SHP77 (cell line): ENCODE results near the gene IP6K2.

Source experiments
- DNase-seq, 2 experiments: peaks; one replicate each; lab custom pipeline; 2025; lab: John Stamatoyannopoulos, UW

The IP6K2 gene

DNA sequence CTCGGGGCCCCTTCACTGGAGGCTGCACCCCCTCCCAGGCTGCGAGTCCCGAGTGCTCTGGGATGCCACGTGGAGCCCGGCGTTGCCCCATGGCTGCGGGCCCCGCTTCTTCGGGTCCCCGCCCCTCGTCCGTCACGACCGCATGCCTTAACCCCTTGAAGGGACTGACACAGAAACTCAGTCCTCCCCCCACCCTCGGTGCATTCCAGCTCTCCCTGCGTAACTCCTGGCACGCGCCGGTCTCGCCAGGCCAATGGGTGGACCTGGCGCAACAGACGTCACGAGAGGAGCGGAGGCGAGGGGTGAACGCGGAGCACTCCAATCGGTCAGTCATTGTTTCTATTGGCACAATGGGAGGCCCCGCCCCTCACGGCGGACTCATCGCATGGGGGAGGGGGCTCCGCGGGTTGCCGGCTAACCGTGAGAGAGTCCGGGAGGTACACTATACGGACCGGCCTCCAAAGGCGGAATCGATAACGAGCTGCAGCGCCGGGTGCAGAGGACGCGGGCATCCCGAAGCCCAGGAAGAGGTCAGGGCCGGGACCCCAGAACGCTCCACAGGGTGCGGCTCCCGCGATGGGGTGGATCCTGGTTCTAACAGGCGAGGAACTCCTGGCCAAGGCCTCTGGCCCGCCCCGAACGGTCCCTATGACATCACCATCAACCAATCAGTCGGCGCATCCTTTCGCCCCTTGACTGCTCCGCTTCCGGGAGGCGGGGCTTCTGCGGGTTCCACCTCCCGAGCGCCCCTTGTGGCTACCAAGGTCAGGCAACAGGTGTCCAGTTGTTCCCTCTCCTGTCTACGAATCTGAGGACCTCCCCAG is 53.3 kb downstream of the IP6K2 start:
- DNase-seq: peak; percentile 98

DNA sequence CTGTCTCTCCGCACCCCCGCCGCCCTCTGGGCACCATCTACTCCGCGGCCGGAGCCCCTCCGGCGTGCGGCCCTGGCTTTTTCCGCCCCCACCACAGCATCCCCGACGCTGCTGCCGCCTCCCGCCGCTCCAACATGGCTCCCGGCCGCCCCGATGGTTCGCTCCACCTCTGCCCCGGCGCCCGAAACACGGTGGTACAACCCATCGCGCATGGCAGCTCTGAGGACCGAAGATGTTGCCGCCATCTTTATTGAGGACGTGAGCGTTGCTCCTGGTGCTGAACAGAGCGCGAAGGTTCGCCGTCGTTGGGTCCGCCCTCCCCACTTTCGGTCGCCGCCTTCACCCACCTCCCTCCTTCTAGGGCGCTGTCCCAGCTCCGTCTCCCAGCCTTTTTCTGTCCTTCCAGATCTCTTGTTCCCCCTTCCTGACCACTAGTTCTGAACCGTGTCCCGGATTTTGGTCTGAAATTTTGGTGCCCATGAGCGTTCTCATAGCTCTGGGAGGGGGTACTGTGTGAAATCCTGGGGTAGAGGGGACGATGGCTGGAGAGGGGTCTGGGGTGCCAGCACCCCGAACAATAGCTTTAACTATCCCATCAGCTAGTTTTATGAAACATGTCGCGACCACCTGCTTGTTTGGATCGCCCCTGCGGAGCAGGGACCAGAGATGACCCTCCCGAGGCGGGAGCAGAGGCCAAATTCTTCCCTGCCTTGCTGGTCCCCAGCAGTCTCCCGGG is 54.1 kb downstream of the IP6K2 start, which contains the start of gene CELSR3:
Gene CELSR3 (minus strand): TSS at position 134 of the 736 bp plus-strand sequence. CDS start 252 bp downstream, outside the sequence.
- peak; percentile 64 to 76 for DNase-seq

DNA sequence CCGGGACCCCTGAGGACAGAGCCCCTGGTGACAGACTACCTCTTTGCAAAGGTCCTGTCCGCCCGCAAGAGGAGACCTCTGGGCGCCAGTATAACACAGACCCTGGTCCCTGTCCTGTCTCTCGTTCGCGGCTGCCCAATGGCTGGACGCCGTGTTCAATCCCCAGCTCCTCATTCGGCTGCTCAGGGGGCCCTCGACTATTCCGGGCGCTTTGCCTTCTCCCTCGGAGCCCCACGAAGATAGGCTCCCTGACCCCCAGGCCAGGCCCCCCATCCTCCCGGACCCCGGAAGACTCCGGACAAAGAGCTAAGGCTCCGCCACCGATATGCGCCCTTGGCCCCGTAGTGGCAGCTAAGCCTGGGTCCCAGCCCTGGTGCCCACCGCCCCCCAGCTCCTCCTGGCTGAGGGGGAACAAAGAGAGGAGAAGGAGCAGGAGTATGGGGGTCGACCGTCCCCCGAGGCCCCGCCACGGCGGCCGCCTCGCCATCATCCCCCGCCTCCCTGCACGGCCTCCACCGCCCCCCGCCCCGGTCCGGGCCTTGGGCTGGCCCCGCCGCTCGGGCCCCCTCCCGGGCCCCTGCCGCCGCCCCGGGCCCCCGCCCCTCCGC is 54.8 kb downstream of the IP6K2 start:
- no peak for DNase-seq

DNA sequence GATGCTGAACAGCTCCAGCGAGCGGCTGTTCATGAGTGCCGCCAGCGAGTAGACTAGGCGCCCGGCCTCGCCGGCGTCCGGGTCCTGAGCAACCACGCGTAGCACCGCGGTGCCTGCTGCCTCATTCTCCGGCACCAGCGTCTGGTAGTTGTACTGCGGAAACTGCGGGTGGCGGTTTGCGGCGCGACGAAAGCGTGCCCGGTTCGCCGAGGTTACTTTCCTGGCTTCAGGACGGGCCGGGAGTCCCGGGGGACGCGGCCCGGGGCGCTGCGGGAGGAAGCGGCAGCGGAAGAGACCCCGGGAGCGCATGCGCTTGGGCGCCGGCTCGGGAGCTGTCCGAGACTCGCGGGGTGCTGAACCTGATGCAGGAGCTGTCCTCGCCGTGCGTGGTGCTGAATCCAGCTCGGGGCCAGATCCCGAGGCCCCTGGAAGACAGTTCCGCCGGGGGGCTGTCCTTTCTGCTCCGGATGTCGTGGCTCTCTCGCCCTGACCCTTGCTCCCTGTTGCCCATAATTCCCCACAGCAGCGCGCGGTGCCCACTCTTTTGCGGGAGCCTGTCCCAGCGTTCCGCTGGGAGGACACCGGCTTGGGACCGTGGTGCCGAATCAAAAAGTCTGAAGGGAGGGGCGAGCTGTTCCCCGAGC is 55.4 kb downstream of the IP6K2 start:
- DNase-seq: no peak

DNA sequence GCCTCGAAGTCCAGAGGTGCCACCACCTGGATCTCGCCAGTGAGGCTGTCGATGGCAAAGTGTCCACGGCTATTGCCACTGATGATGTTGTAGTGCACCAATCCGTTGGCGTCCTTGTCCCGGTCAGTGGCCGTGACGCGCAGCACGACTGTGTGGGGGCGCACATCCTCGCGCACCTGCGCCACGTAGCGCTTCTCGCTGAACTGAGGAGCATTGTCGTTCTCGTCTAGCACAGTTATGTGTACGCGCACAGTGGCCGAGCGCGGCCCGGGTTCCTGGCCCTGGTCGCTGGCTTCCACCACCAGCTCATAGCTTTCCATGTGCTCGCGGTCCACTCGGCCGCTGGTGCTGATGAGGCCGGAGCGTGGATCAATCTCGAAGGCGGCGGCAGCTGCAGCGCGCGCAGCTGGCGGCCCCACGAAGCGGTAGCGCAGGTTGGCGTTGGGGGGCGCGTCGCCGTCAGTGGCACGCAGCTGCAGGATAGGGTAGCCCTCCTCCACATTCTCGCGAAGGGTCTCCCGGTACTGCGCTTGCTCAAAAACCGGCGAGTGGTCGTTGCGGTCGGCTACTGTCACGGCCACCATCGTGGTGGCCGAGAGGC is 56.1 kb downstream of the IP6K2 start:
- DNase-seq: no peak

DNA sequence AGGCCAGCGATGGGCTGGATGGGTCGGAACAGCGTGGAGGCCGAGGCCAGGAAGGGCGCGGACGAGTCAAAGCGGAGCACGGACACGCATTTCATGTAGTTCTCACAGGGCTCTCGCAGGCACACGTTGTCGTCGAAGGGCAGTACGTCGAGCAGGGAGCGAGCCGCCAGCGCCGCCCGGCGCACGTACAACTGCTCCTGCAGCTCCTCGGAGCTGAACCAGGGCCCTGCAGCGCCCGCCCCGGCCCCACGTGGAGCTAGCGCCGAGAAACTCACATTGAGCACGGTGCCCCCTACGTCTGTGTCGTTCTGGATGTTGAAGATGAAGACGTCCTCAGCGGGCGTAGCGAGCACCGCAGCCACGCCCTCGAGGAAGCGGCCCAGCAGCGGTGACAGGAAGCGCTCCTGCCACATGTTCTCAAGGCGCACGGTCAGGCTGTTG is 60.2 kb downstream of the IP6K2 start:
- DNase-seq: no peak

DNA sequence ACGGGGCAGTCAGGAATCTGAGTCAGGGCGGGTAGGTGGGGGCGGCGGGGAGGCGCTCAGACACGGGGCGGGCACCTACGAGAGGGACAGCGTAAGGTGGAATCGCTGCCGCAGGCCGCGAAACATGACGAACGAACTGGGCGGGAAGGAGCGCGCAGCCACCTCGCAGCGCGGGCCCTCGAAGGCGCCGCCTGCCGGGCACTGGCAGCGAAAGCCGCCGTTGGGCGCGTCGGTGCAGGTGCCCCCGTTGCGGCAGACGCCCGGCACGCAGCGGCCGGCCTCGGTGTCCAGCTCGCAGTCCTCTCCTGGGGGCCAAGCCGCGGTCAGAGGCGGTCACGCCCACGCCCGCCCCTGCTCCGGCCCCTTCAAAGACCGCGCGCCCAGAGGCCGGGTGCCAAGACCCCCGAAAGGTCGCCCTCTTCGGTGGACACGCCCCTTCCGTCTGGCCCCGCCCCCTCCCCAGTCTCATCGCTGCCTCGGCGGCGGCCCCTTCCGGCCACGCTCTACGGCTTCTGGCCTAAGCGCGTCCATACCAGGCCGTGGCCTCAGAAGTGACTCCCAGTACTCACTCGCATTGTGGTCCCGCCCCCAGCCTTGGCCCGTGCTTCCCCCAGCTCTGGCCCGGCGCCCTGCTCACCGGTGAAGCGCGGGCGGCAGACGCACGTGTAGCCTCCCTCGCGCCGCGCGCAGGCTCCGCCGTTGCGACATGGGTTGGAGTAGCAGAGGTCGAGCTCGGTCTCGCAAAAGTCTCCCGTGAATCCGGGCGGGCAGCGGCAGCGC is 60.8 kb downstream of the IP6K2 start:
- DNase-seq: no peak

DNA sequence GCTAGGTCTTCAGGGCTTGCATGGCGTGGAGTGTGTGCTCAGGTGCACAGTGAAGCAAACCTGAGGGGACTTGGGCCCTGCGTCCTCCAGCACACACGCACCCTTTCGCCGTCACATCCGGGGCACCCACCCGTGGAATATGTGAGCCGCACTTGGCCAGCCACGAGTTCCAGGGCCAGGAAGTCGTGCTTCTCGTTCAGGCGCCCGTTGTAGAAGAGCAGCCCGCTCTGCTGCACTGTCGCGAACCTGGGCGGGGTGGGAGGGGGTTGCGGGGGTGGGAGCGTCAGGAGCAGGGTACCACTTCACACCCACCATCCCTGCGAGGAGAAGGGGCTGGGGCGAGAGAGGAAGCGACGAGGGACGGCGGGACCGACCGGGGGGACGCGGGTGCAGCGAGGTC is 61.4 kb downstream of the IP6K2 start:
- no peak for DNase-seq

DNA sequence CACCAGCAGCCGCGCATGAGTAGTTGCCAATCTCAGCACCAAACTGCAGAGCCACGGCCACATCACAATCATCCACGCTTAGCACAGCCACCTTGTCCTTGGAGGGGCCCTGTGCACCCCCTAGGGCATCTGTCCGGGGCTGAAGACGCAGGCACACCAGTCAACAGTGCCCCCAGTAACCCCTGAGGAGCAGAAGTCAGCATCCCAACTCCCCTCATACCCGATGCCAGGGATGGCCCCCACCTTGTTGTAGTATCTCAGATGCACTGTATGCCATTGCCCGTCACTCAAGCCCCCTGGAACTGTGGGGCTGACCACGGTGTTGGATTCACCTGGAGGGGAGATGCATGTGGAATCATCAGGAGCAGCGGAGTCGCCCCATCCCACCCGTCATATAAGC is 62.0 kb downstream of the IP6K2 start:
- no peak for DNase-seq

DNA sequence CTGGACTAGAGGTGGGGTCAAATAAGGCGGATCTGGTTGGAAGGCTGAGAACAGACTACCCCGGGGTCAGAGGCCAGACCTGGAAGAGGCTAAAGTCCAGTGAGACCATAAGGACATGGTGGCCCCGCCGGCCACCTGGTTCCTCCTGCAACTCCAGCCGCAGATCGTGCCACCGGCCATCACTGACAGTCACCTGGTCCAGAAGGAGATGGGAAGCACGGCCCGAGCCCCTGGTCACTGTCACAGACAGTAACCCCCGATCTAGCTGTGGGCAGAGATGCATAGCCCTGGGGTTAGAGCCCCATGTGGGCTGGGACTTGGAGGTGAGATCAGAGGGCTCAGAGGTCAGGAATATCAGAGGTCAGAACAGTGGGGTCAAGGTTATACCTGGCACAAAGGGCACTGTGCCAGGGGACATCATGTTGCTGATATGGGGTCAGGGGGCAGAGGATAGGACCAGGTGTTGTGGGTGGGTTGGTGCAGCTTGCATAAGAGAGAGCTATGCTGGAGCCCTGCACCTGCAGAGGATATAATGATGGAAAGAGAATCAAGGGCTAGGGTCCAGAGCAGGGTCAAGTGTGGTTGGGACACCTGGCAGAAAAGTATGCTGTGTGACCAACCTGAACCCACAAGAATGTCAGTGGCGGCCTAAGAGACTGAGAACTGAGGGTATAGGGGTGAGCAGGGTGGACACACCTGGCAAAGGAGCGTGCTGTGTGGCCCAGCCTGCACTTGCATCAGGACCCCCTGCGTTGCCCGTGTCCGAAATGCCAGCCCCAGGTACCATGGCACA is 63.9 kb downstream of the IP6K2 start:
- no peak for DNase-seq

DNA sequence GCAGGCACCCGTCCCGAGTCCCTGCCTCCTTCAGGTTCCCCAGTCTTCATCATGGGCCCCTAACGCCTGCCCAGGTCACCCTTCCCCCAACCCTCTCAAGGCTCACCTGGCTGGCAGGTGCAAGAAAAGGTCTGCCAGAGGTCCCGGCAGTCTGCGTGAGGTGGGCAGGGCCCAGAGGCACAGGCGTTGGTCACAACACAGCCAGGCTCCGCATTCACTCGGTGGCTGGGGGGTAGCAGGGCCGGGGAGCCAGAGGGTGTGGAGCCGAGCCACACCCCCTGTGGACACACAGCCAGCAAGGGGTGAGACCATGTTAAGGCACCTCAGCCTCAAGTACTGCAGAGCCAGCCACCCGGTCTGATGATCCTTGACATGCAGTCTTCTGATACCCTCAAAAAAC is 65.2 kb downstream of the IP6K2 start:
- DNase-seq: no peak

DNA sequence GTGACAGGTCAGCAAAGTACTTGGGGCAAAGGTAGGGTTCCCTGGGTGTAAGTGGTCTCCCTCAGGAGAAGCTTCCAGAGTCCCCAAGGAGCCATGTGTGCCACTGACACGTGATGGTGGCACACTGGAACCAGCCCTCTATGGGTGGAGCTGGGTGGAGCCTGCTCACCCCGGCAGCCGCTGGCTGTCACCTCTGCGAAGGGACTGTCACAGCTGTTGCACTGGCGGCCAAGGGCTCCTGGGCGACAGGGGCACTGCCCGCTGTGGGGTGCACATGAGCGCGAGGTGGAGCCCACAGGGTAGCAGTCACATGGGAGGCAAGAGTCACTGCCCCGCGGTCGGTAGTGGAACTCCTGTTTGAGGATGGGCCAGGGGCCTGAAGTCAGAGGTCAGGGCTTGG is 66.3 kb downstream of the IP6K2 start:
- DNase-seq: no peak

DNA sequence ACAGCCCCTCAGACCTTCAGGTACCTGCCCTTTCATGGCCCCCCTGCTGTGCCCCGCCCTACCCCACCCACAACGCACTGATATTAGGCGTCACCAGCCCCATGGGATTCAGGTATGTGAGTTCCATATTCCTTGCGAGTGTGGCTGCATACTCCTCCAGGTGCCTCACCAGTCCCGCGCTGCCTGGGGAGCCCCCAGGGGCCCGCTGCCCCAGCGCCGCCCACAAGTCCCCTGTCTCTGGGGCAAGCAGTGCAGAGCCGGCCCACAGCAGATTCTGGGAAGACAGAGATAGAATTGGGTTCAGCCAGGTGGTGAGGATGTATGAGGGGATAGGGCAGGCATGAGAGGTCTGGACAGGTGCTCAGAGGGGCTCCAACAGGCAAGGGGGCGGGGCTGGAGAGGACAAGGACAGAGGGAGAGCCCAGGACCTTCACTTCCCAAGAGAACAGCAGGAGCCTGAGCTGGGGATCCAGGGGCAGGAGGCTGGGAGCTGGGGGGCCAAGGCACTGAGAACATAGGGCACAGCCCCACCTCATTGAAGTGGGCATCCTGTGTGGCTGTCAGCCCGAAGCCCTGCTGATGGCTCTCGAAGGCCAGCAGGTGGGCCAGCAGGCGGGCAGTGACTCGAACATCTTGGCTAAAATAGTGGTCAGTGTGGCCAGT is 68.7 kb downstream of the IP6K2 start:
- DNase-seq: no peak

DNA sequence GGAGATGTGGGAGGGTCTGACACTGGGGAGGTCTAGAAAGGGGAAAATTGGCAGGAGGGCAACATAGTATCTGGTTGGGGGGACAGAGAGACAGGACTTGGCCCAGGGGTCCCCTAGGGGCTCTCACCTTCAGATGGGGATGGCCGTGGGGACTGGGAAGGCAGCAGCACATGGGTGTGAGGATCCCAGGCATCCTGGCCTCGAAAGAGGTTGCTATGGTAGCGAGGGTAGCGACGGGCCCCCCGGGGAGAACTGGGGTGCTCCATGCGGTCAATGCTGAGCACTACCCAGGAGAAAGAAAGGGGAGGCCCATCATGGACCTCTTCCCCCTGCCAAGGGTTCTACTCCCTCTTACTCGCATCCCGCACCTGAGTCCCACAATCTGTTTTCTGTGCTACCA is 69.3 kb downstream of the IP6K2 start:
- DNase-seq: no peak

DNA sequence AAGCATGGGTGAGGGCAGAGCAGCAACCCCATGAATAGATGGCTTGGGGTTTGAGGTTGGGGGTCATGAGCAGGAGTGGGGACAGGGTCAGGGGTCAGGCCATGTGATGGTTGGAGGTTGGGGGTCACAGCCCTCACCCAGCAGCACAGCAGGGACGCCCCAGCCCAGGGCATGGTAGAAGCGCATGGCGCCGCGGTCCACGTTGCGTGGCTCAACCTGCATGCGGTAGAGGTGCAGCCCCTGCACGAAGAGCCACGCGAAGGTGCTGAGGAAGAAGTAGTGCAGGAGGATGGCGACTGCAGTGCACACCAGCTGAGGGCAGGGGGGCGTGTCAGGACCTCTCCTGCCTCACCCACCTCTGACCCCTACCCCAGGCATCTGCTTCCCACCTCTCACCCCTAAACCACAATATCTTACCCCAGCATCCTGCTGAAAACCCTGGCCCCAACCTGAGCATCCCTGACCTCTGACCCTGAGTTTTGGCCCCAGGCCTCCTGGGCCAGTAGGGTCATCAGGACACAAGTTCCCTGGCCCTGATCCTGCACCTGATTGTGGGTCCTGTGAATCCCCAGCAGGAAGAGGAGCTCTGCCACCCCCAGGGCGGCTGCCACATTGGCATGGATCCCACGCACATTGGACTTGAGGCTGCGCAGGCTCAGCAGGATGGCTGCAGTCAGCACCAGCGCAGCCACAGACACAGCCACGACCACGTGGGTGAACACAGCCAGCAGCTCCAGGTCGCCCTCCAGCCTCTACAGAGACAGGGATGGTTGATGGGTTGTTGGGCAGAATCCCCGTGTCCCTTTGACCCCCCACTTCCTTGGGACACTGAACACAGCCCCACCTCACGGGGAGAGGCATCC is 71.9 kb downstream of the IP6K2 start:
- no peak for DNase-seq

DNA sequence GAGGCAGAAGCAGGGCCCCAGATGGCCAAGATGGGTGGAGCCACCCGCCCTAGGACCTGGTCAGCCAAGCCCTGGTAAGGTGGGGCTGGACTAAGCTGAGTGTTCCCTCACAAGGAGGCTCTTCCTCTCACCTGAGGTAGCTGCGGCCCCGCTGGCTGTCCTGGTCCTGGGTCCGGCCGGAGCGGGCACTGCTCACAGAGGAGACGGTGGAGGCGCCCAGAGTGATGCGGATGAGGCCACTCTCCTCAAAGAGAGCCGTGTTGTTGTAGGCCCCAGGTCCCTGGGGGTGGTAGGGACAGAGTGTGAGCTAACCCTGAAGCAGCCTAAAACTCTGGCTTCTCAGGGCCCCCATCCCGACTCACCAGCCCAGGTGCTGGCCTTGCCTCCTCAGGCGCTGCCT is 74.4 kb downstream of the IP6K2 start:
- no peak for DNase-seq

DNA sequence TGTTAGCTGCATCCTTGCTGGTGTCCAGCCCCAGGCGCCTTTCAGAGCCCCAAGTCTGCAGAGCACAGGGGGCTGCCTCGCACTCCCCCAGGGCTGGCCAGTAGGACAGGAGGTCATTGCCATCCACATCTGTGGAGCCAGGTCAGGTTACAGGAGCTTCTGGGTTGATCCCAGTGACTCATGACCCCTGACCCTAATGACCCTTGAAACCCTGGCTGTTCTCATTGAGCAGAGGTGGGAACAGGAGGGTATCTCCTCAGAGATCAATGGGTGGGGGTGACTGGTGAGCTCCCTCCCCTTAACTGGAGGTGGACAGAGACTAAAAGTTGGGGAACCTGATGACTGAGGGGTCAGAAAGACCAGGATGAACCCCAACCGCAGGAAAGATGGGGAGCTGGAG is 75.6 kb downstream of the IP6K2 start:
- DNase-seq: no peak

DNA sequence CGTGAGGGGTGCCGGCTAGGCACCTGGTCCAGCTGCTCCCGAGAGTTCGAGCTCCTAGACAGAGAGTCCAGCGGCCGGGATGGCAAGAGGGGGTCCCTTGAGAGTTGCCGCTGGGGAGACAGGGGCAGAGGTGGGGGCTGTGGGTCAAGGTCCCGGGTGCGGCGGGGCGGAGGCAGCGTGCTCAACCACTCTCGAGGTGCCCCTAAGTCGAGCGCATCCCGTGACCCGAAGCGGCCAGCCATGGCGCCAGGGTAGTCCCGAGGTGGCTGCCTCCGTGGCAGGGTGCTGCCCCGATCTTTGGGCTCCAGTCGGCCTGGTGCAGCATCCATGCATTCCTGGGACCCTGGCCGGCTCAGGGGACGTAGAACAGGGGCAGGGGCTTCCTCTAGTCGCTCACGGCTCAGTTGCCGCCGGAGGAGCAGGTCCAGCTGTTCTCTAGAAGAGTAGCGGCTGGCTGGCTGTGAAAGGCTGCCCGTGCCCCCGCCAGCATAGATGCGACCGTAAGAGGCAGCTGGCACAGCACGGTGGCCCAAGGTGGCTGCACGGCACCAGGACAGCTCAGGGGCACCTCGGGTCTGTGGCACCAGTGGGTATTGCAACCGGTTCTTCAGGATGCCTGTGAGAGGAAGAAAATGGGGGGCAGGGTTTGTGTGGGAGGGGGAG is 76.9 kb downstream of the IP6K2 start:
- DNase-seq: no peak
